ENCODE measurements around the gene TP63. TPM values are rescaled to one million over a fixed set of nuclear protein-coding genes. Genes with fewer than 3 reads are reported as not detected.

The TP63 gene
- total and polyA plus RNA-seq, 7 donors, result under 0.01 to 0.28 (median 0.15) TPM; not detected in 3

DNA sequence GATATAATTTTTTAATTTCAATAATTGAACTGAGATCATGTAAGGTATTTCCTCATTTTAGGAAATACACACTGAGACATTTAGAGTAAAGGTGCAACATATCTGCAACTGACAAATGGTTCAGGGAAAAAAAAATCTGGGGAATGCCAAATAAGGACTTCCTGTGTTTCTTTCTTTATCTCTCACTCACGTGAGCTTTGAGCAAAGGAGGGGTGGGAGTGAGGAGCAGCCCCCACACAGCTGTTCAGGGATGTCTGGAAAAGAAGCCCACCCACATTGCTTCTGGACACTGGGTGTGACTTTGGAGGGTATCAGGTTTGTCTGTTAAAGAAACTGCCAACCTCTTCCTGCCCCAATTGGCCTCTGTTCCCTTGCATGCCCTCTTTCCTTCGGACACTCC, 5.6 kb upstream of the TP63 start:
- Histone ChIP-seq H3K36me3 (no peaks in the 10 kb centered on the region), H3K27me3 (no peaks in the 10 kb centered on the region), H3K4me1 (no peaks in the 10 kb centered on the region), H3K4me3 (no peak overlapping the region), H3K9me3 (no peaks in the 10 kb centered on the region), H3K27ac (no peak overlapping the region)
- no peak for DNase-seq
- intact Hi-C loops (cut with DNase I), result no loop called here
- TF ChIP-seq POLR2A (IDR thresholded peaks at IDR 0.05), result no peak
- TF ChIP-seq, protein P1, sequence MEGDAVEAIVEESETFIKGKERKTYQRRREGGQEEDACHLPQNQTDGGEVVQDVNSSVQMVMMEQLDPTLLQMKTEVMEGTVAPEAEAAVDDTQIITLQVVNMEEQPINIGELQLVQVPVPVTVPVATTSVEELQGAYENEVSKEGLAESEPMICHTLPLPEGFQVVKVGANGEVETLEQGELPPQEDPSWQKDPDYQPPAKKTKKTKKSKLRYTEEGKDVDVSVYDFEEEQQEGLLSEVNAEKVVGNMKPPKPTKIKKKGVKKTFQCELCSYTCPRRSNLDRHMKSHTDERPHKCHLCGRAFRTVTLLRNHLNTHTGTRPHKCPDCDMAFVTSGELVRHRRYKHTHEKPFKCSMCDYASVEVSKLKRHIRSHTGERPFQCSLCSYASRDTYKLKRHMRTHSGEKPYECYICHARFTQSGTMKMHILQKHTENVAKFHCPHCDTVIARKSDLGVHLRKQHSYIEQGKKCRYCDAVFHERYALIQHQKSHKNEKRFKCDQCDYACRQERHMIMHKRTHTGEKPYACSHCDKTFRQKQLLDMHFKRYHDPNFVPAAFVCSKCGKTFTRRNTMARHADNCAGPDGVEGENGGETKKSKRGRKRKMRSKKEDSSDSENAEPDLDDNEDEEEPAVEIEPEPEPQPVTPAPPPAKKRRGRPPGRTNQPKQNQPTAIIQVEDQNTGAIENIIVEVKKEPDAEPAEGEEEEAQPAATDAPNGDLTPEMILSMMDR (IDR thresholded peaks at IDR 0.05), result no peak
- no peak for TF ChIP-seq EP300 (IDR thresholded peaks at IDR 0.05)
- TF ChIP-seq POLR2AphosphoS5 (IDR thresholded peaks at IDR 0.05), result no peak
- WGBS, 2 donors, result 11% methylated on average over 2 of the region's 2 CpGs

DNA sequence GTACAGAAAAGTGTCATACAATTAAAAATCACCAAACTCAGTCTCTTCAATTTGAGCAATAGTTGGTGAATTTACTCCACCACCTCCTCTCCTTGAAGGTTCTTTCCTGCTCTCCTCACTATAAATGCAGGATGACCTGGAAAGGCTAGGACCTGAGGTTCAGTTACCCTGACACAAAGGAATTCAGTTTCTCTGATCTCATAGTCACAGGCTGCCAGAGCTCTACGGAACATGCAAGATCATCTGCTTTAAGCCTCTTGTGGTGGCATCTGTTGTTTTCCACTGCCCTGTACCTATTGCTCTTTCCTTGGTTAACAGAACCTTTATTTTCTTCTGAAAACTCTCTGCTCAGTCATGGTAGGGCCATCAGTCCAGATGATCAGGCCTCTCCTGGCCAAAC, 4.9 kb upstream of the TP63 start:
- intact Hi-C loops (cut with DNase I), result no loop called here
- no peak overlapping the region for H3K27ac ChIP-seq
- no peaks in the 10 kb centered on the region for H3K27me3 ChIP-seq
- DNase-seq, result no peak
- TF ChIP-seq POLR2AphosphoS5 (IDR thresholded peaks at IDR 0.05), result no peak
- TF ChIP-seq, protein P1 (IDR thresholded peaks at IDR 0.05), result no peak
- no peak overlapping the region for H3K4me3 ChIP-seq
- WGBS, 2 donors, result 92 to 96% methylated on average over 1 of the region's 1 CpG
- H3K9me3 ChIP-seq, result no peaks in the 10 kb centered on the region
- no peaks in the 10 kb centered on the region for H3K4me1 ChIP-seq
- H3K36me3 ChIP-seq, result no peaks in the 10 kb centered on the region

DNA sequence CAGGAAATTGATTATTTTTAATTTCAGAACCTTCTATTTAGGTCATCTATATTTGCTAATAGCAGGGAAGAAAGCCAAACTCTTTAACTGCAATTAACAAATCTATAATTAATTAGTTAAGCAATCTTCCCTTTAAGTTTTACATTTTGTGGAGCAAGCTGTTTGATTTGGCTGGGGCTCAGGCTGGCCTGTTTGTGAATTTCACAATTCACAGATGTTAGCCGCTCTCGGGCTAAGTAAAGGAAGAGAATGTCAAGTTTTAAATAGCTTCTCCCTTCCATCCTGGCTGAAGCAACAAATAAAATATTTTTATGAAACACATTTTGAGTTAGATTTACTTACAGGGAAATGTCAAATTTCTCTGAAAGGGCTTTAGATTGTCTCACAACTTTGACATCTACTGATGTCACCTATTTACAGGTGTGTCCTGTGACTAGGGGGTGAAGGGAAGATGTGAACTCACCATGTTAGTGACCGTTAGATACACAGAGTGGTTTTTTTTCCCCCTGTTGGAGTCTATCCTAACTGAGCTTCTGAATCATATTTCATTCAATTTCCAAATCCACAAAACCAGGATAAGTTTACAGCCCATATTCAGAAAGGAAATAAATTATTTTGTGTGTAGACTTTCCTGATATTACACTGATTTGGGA, 1.3 kb upstream of the TP63 start:
- TF ChIP-seq EP300 (IDR thresholded peaks at IDR 0.05), result no peak
- no peak for TF ChIP-seq POLR2A (IDR thresholded peaks at IDR 0.05)
- TF ChIP-seq, protein P1 (IDR thresholded peaks at IDR 0.05), result no peak
- TF ChIP-seq POLR2AphosphoS5 (IDR thresholded peaks at IDR 0.05), result no peak
- no peaks in the 10 kb centered on the region for H3K9me3 ChIP-seq
- DNase-seq, result no peak

DNA sequence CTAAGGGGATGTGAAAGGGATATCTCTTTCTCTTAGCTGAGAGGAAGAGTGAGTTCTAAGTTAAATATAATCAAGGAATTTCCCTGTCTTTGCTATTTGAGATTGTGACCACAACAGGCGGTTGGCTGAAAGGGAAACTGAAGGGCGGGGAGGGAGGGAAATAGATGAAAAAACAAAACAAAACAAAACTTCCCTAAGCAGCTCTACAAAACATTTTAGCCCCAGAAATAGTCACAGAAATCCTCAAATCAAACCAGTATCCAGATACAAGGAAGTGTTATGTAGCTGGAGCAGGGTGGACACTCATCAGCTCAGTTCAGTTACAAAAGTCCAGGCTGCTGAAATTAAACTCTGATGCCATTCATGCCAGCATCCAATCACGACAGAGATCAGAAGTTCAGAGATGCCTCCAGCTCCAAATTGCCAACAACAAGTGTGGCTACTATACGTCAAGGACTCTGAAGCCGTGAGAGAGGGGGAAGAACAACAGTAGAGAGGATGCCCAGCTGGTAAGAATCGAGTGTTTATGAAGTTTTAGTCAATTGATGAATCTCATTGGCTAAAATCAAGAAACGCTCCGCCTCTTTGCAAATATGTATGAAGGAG, 319 bp upstream of the TP63 start:
- intact Hi-C loops (cut with DNase I), result no loop called here
- peak overlapping the region in 2 of 4 donors; percentile 6 to 12 for H3K4me3 ChIP-seq
- 53 to 60% methylated on average over 8 of the region's 8 CpGs for WGBS, 2 donors

More for the DNA sequence above, 1.3 kb upstream of the TP63 start:
- WGBS, 2 donors, result 64 to 79% methylated on average over 3 of the region's 3 CpGs
- H3K27ac ChIP-seq, result no peak overlapping the region
- H3K4me1 ChIP-seq, result no peaks in the 10 kb centered on the region
- H3K36me3 ChIP-seq, result no peaks in the 10 kb centered on the region
- no peak overlapping the region for H3K4me3 ChIP-seq
- no peaks in the 10 kb centered on the region for H3K27me3 ChIP-seq
- intact Hi-C loops (cut with DNase I), result no loop called here

More for the DNA sequence above, 319 bp upstream of the TP63 start:
- Histone ChIP-seq H3K27ac (peak overlapping the region in 2 of 4 donors; percentile 9 to 15), H3K27me3 (no peaks in the 10 kb centered on the region), H3K36me3 (no peaks in the 10 kb centered on the region), H3K9me3 (no peaks in the 10 kb centered on the region), H3K4me1 (no peaks in the 10 kb centered on the region)
- DNase-seq, result no peak
- TF ChIP-seq EP300 (IDR thresholded peaks at IDR 0.05) (no peak), POLR2A (IDR thresholded peaks at IDR 0.05) (no peak), POLR2AphosphoS5 (IDR thresholded peaks at IDR 0.05) (no peak)
- TF ChIP-seq, protein P1 (IDR thresholded peaks at IDR 0.05), result no peak

Measured in sigmoid colon (tissue), 7 donors.